Middle frontal gyrus (tissue), 1 donor: ENCODE measurements around the gene MYZAP.

Source experiments
- DNase-seq: peaks from one replicate; pipeline ENCODE4 v3.0.0-alpha.2; 2015; ENCODE audit warnings: low spot score; ENCODE audit errors: extremely low spot score

MYZAP gene

DNA sequence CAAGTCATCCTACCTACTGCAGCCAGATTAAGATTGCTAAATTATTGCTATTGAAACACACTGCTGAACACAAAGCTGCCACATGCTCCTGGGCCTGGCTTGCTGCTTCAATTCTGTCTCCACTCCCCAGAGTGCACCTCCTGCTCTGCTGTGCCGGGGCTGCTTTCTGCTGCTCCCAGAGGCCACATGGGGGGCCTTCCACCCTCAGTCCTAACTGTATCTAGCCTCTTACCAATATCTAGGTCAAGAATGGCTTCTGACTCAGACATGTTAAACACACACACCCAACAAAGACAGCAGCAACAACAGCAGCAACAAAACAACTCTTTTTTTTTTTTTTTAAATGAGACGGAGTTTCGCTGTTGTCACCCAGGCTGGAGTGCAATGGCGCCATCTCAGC lies 33.0 kb downstream of the MYZAP start:
- no peak for DNase-seq

- DNase-seq: no peak
Measured at GRCh38 chr15:57625703-57626448, 34.2 kb downstream of the MYZAP start.

DNA sequence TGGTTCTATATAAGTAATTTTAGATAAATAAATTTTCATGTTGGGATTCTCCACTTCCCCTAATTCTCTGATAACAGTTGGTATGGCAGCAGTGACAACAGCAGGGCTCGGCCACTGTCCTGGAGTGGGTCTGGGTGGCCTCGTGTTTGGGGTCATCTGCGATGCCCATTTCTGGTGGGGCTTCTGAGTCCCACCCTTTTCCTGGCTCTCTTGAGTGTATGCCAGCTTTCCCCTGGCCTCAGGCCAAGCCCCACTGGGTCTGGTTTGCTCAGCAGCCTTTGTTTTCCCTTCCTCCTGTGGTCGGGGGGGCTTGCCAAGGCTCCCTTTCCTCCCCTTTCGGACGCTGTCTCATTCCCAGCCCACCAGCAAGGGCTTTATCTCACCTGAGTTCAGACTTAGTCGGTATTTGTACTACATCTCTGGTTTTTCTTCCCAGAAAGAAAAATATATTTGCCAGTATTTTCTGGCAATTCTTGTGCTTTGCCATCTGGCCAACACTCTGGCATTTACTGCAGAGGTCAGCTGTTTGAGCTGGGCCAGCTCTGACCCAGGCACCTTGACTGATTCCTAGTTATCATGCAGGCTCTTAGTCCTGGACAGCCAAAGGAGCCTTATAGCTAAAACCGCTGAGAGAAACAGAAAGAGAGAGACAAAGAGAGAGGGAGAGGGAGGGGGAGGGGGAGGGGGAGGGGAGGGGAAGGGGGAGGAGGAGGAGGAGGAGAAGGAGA lies 35.2 kb downstream of the MYZAP start:
- DNase-seq: no peak

- no peak for DNase-seq
Measured at GRCh38 chr15:57631386-57632110, 39.8 kb downstream of the MYZAP start.

GRCh38 chr15:57634290-57634689 lies 42.6 kb downstream of the MYZAP start:
- DNase-seq: no peak

GRCh38 chr15:57635300-57635909 lies 43.7 kb downstream of the MYZAP start:
- no peak for DNase-seq

DNA sequence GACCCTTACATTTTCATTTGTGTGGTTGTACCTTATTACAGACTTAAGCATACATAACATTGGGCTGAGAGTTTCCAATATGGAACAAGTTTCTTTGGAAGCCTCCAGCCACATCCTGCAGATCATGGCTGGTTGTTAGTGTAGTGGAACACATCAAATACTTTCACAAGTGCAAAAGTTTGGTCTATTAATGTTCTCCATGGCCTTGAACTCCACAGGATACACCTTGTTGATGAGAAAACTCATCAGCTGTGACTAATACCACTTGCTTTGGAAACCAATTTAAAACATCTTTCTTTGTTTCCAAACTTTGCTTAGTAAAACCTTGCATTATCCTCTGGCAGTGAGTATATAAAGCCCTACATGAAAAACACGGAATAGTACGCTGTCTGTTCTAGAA lies 46.1 kb downstream of the MYZAP start:
- DNase-seq: no peak

GRCh38 chr15:57639306-57639705 lies 47.6 kb downstream of the MYZAP start:
- no peak for DNase-seq

DNA sequence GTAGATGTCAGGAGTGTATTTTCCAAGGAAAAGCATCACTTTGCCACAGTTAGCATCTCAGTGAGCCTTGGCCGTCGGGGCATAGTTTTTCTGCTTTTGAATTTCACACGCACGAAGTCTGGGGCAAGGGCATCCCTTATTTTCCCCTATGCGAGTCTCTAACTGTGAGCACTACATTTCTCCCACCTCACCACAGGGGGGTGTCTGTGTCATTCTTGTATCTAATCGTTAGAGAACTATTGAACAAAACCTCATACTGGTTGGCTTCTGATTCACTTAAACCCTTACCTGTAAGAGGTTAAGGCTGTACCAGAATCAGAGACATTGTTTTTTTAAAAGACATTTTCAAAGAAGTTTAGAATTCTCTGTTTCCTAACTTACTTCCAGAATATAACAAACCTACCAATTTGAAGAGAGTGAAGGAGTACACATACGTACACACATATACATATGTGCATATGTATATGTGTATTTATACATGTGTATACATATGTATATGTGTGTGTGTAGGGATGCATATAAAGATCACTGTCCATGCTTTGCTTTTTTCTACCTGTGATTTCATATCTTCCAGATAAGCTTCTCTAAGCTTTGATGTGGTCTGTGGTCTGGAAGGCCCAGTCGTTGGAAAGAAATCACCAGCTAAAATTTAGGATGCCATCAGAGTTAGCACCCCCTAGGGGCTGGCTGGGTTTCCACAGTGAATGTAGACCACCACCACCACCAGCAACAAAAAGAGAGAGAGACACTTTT lies 49.4 kb downstream of the MYZAP start:
- DNase-seq: no peak

DNA sequence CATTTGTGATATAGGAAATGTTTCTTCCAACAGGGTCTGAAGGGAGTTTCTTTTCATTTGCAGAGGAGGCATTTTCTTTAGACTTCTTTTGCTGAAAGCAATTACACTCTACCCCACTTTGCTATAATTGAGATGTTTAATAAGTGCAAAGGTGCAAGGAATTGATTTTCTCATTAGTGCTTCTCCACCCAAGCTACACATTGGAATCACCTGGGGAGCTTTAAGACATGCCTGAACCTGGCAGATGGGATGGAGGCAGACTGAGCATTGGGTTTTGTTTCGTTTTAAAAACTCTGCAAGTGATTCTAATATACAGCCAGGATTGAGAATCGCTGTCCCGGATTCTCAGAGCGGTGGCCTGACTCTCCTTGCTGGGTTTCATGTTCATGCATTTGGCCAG lies 52.1 kb downstream of the MYZAP start:
- DNase-seq: no peak

- no peak for DNase-seq
Measured at GRCh38 chr15:57646087-57646486, 54.4 kb downstream of the MYZAP start.

GRCh38 chr15:57647071-57647790 lies 55.5 kb downstream of the MYZAP start:
- no peak for DNase-seq

- DNase-seq: no peak
Measured at GRCh38 chr15:57647791-57648130, 56.1 kb downstream of the MYZAP start.

DNA sequence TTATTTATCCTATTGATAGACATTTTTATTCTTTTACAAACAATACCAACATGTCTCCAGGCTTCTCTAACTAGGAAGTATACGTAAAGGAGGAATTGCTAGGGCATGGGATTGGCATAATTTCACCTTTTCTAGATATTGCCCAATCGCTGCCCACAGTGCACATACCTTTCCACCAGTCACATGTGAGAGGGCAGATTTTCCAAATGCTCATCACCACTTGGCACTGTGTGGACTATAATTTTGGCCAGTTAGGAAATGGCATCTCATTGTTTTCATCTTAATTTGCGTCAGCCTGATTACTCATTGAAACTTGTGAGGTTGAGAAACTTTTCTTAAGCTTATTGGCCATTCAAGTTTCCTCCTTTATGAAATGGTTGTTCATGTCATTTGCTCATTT lies 57.4 kb downstream of the MYZAP start:
- DNase-seq: no peak

GRCh38 chr15:57651445-57651844 lies 59.7 kb downstream of the MYZAP start:
- DNase-seq: no peak

GRCh38 chr15:57652481-57652880 lies 60.8 kb downstream of the MYZAP start:
- no peak for DNase-seq

DNA sequence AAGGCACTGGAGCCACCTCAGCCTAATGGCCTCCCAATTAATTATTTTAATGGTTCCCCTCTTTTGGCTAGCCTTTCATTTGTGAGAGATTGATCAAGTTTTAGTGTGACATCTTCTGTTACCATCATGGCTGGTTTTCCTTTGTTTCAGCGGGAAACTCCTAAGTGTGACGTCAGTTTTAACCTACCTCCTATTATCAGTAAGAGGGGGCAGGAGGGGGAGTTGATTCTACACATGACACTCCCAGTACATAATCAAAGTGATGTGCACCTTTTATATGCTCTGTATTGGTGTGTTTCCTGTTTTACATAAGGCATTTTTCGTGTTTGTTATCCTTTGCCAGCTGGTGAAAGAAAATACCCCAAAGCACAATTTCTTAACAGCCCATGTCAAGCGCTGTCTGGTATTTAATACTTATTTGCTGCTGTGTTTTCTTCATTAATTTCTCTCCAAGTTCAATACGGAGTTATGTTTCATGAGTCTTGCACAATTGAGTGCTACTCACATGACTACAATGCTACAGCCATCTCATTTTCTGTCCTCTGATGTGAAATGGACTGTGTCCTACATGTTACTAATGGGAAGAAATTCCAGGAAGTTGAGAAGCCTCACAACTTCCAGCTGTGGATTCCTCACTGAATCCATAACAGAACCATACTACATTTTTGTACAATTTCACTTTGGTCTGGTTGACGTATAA lies 62.6 kb downstream of the MYZAP start:
- no peak for DNase-seq

DNA sequence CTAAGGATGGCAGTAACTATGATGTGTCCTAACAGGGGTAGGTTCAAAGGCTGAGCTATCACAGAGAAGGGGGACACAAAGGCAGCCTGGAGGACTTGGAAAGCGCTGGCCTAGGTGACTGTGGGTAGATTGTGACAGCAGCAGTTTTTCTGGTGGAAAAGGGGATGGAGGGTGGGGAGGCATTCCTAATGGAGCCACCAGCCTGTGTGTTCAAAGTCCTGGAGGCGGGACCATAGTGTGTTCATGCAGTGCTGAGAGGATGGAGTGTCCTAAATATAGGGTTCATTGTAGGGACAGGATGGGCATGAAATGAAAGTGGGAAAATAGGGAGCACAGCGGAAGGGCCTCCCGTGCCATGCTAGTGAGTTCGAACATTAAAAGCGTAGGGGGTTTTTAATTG lies 63.3 kb downstream of the MYZAP start:
- no peak for DNase-seq

GRCh38 chr15:57655809-57656208 lies 64.1 kb downstream of the MYZAP start:
- DNase-seq: no peak

DNA sequence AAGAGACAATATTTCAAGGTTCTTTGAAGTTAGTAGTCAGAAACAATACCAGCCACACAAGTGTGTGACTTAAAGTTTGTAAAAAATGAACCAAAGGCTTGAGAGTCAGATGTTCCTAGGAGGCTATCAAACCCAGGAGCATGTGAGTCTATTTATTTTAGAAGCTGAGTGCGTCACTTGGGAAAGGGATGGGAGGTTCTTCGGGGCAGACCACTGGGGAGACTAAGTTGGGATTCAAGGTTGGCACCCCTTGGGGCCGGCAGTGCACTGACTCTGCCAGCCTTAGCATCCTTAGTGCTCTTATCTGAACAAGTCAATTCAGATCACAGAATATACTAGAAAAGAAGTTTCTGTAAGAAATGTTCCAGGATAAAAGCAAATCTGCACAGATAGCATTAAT lies 64.7 kb downstream of the MYZAP start:
- DNase-seq: no peak
